Right lobe of liver (tissue), 6 donors: ENCODE results near the gene TBX2. TPM values are rescaled to one million over a fixed set of nuclear protein-coding genes. Genes with fewer than 3 reads are reported as not detected.

Experiments used
- ATAC-seq, 4 donors: fragments of 200-7000 bp; cut with Tn5 transposase; one replicate each; pipeline ENCODE4 v1.9.1; 2020; ENCODE audit warnings: mild to moderate bottlenecking in 4 of 4, moderate library complexity in 4 of 4
- DNase-seq, 3 donors: peaks; one replicate each; pipeline ENCODE4 v3.0.0-alpha.2; 2020
- H3K27ac ChIP-seq, 3 donors: fragments of 200-600 bp; one replicate each; pipeline ENCODE4 v1.8.0; 2022
- H3K27me3 ChIP-seq, 2 donors: fragments of 200-600 bp; one replicate each; pipeline ENCODE4 v1.8.0; 2022
- H3K36me3 ChIP-seq, 4 donors: fragments of 200-600 bp; sonication (generic) in 1 of 4; one replicate each; pipeline versions ENCODE4 v1.5.1 to v1.8.0; 2017 to 2022; ENCODE audit warnings: control low read depth in 1 of 4
- H3K4me1 ChIP-seq, 4 donors: fragments of 200-600 bp; sonication (generic) in 1 of 4; one replicate each; pipeline versions ENCODE4 v1.5.1 to v1.8.0; 2017 to 2022; ENCODE audit warnings: control low read depth in 1 of 4
- H3K4me3 ChIP-seq, 3 donors: fragments of 200-600 bp; one replicate each; pipeline ENCODE4 v1.8.0; 2022
- H3K9me3 ChIP-seq, 4 donors: fragments of 200-600 bp; sonication (generic) in 1 of 4; one replicate each; pipeline versions ENCODE4 v1.5.1 to v1.8.0; 2017 to 2022; ENCODE audit warnings: control low read depth in 1 of 4
- POLR2A ChIP-seq: fragments of 450-650 bp; IDR thresholded peaks from one replicate; pipeline ENCODE4 v1.6.1; 2017; ENCODE audit warnings: antibody characterized with exemption, mild to moderate bottlenecking
- WGBS: methylation state at CpG from one replicate; pipeline ENCODE4 v1.1.6; 2018; ENCODE audit warnings: low coverage, low lambda C conversion rate; ENCODE audit not compliant: insufficient coverage; ENCODE audit errors: missing lambda C conversion rate; 5-methylcytosine and 5-hydroxymethylcytosine counted together
- intact Hi-C, 2 donors: fragments of 100-400 bp; cut with DNase I; formaldehyde crosslinking; loops; one replicate each; pipeline versions ENCODE4 v1.11.2 to v1.14.1; 2022
- total RNA-seq, 6 experiments: library from RNA; depleted of rRNA in 2 of 6; stranded (reverse); fragments of >200 nt in 2 of 6; fragmentation: NEBNext Ultra II Directional in 3 of 6; extraction: Animal tissue kit (Norgen Biotek cat#: 25700) in 3 of 6; gene quantifications; one replicate each; pipeline versions ENCODE4 v1.1.0 to v1.2.4, GENCODE V29; 2016 to 2023
- TF ChIP-seq, protein P1 (sequence below), 4 donors: fragments of 200-600 bp in 3 of 4; fragments of 450-650 bp in 1 of 4; IDR thresholded peaks; one replicate each; pipeline versions ENCODE4 v1.5.1 to v1.8.0; 2016 to 2022; ENCODE audit warnings: antibody characterized with exemption in 4 of 4, mild to moderate bottlenecking in 2 of 4
- donor health status: DM: no; HTN: yes; CAD: no.
- donor health status: DM: no; HTN: no; CAD: no.
- donor health status: DM: no; HTN: no; CAD: no.
- donor health status: DM: no; HTN: yes; CAD: no.
- donor health status: DM: no; HTN: yes; CAD: no.

The TBX2 gene
- total RNA-seq, 6 experiments from 2014 or later: 1.9 to 4.4 (median 2.7) TPM

DNA sequence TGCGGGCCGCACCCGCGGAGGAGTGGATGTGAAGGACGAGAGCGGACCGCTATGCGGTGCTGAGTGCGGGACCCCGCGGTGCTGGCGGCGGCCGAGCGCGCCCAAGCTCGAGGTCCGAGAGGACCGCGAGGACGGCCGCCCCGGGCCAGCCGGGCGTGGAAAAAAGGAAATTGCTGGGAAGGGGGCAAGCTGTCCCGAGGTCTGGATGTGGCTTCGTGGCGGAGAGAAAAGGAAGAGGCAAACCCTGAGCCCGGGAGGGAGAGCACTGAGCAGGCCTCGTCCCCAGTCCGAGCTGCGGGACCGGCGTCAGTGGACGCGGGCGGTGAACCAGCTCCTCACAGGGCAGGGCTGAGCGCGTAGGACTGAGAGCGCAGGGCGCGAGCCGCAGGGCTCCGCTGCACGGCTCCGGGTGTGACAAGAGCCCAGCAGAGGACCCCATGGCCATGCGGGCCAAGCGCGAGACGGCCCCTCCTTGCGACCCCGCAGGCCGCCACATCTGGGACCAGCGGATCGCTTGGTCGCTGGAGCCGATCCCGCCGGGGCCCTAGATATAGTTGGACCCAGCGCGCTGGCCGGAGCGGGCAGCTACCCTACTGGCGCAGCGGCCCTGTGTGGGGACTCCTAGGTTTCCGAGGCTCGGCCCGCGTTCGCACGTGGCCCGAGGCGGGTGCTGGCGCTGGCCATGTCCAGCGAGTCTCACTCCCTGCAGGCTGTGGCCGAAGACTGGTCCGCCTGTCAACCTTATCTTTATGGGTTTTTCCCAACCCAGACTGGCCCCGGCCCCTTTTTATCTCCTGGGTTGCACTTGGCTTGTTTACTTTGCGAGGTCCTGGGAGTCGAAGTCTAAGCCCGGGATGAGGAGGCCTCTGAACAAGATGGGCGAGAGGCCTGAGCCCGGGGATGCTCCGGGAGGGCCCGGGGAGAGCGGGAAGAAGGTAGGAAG is 55.0 kb downstream of the TBX2 start:
- no peaks in the 10 kb centered on the region for H3K36me3 ChIP-seq
- H3K27me3 ChIP-seq: peaks cover 25 to 54% of the 10 kb centered on the region in 2 donors
- H3K27ac ChIP-seq: no peak overlapping the region
- DNase-seq (peak in 1 of 3 donors; percentile 52), ATAC-seq (peak in 2 of 4 donors; percentile 12 to 21)
- H3K4me3 ChIP-seq: no peak overlapping the region
- TF ChIP-seq, protein P1, sequence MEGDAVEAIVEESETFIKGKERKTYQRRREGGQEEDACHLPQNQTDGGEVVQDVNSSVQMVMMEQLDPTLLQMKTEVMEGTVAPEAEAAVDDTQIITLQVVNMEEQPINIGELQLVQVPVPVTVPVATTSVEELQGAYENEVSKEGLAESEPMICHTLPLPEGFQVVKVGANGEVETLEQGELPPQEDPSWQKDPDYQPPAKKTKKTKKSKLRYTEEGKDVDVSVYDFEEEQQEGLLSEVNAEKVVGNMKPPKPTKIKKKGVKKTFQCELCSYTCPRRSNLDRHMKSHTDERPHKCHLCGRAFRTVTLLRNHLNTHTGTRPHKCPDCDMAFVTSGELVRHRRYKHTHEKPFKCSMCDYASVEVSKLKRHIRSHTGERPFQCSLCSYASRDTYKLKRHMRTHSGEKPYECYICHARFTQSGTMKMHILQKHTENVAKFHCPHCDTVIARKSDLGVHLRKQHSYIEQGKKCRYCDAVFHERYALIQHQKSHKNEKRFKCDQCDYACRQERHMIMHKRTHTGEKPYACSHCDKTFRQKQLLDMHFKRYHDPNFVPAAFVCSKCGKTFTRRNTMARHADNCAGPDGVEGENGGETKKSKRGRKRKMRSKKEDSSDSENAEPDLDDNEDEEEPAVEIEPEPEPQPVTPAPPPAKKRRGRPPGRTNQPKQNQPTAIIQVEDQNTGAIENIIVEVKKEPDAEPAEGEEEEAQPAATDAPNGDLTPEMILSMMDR (IDR thresholded peaks at IDR 0.05): no peak
- no peak for TF ChIP-seq POLR2A
- intact Hi-C loops: no loop called here
- peaks cover 0 to 24% (median 0%) of the 10 kb centered on the region in 4 donors for H3K4me1 ChIP-seq
- H3K9me3 ChIP-seq: no peaks in the 10 kb centered on the region
- WGBS: 10% methylated on average over 22 of the region's 86 CpGs

DNA sequence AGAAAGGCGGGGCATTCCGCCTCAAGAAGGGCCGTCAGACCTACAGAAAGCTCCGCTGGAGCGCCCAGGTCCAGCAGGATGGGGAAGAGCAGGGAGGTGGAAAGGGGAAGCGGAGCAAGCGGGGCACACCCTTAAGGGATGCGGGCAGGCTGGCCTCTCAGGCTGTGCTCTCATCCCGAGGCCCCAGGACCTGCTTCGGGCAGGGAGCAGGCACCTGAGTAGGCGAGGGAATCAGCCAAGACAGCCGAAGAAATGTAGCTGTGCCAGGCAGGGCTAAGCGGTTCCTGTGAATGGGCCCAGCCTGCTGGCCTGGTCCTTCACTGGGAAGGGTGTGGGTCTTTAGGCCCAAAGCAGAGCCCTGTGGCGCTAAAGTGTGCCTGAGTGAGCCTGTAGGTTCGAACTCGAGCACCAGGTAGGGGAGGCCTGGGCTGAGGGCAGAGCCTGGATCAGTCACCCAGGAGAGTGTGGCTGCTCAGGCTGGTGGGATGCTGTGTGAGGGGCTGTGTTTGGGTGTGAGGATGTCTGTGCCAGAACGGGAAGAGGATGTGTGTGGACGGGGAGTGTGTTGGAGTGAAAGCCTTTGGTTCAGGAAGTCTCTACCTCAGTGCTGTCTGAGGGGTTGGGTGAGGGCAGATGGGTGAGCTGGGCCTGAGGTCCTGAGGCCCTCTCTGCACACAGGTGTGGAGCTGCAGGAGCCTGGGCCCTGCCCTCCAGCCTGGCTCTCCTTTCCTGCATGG is 55.8 kb downstream of the TBX2 start:
- no peak for TF ChIP-seq POLR2A
- TF ChIP-seq, protein P1 (IDR thresholded peaks at IDR 0.05): no peak
- peaks cover 25 to 54% of the 10 kb centered on the region in 2 donors for H3K27me3 ChIP-seq
- H3K27ac ChIP-seq: no peak overlapping the region
- no peak overlapping the region for H3K4me3 ChIP-seq
- H3K9me3 ChIP-seq: no peaks in the 10 kb centered on the region
- H3K36me3 ChIP-seq: no peaks in the 10 kb centered on the region
- 24% methylated on average over 8 of the region's 18 CpGs for WGBS
- DNase-seq (peak in 1 of 3 donors; percentile 43), ATAC-seq (peak in 1 of 4 donors; percentile 9)
- intact Hi-C loops: no loop called here
- peaks cover 0 to 24% (median 0%) of the 10 kb centered on the region in 4 donors for H3K4me1 ChIP-seq

DNA sequence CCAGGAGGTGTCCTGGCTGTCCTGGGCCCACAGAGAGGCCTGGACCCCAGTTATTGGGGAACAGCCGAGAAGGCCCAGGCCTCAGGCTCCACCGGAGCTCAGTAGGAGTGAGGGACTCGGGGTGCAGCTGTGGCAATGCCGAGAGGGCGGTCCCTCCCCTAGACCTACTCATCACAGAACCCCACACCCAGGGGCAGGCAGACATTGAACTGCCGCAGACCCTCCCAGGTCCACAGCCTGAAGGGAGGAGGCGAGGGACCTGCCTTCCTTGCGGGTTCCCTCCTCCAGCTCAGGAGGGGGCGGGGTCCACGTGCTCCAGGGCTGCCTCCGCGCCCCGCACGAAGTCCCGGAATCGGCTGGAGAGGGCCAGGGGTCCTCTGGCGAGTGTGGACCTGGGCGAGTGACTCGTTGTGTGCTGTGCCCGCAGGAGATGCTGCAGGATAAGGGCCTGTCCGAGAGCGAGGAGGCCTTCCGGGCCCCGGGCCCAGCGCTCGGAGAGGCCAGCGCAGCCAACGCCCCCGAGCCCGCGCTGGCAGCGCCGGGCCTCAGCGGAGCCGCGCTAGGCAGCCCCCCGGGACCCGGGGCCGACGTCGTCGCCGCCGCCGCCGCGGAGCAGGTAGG is 56.5 kb downstream of the TBX2 start:
- WGBS: 30% methylated on average over 2 of the region's 47 CpGs
- intact Hi-C loops: no loop called here
- no peak for DNase-seq
- Histone ChIP-seq H3K4me3 (no peak overlapping the region), H3K4me1 (peaks cover 0 to 24% (median 0%) of the 10 kb centered on the region in 4 donors), H3K27me3 (peaks cover 25 to 52% of the 10 kb centered on the region in 2 donors), H3K27ac (no peak overlapping the region), H3K36me3 (no peaks in the 10 kb centered on the region), H3K9me3 (no peaks in the 10 kb centered on the region)
- ATAC-seq: no peak
- TF ChIP-seq, protein P1 (IDR thresholded peaks at IDR 0.05): no peak
- no peak for TF ChIP-seq POLR2A

- Histone ChIP-seq H3K9me3 (no peaks in the 10 kb centered on the region), H3K4me1 (peaks cover 0 to 18% (median 0%) of the 10 kb centered on the region in 4 donors), H3K4me3 (no peak overlapping the region), H3K36me3 (no peaks in the 10 kb centered on the region), H3K27ac (no peak overlapping the region), H3K27me3 (peaks cover 25 to 46% of the 10 kb centered on the region in 2 donors)
- no peak for TF ChIP-seq POLR2A
- intact Hi-C loops: no loop called here
- WGBS: 0% methylated on average over 1 of the region's 45 CpGs
- no peak for DNase-seq
- ATAC-seq: peak in 1 of 4 donors; percentile 14
Measured at GRCh38 chr17:61456688-61457225, 57.1 kb downstream of the TBX2 start.
